Measurements from ENCODE around the gene LIG1. TPM values are rescaled to one million over a fixed set of nuclear protein-coding genes. Genes with fewer than 3 reads are reported as not detected.
"Not testable (repeated sequence)": the region's sequence is repeated elsewhere in the genome, so short reads cannot be mapped to it uniquely, and the experiment has no call there.

Gene LIG1
- total RNA-seq, 3 donors from 2014 or later (not counting 1 experiment from before 2014, with no cell fraction given) = 45.4 to 65.2 (median 57.2) TPM

DNA sequence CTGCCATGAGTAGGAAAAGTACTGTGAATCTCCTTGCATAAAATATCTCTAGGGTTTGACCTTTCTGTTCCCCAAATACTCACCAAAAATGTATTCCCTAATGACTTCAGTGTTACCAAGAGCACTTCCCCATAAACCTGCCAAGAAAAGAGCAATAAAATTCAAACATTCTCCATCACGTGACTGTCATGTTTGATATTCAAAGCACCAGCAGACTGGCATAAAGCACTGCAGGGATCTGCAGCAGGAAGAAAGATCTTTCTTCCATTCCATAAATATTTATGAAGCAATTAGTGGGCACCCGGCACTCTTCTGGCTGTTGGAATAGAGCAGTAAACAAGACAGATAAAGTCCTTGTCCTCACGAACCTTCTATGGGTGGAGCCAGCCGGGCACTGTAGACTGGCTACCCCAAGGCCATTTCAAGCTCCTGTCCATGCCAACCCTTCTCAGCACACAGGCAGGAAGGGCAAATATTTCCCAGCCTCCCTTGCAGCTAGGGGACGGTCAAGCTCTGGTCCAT is 79.8 kb downstream of the LIG1 start:
- Mint-ChIP-seq H3K36me3 (no peaks in the 10 kb centered on the region), H3K27ac (no peak overlapping the region), H3K4me3 (no peak overlapping the region), H3K27me3 (ENCODE audit: low read depth in 2 of 2) (peaks cover 7 to 11% of the 10 kb centered on the region in 2 donors), H3K9me3 (peaks cover 0 to 5% of the 10 kb centered on the region in 2 donors), H3K4me1 (no peaks in the 10 kb centered on the region)
- Histone ChIP-seq H3K27ac (ENCODE audit: low read length) (no peak overlapping the region), H3K27me3 (ENCODE audit: control insufficient read depth, insufficient read depth, low read length) (no peaks in the 10 kb centered on the region), H3K9me3 (ENCODE audit: control insufficient read depth, insufficient read depth, low read length) (no peaks in the 10 kb centered on the region), H3K4me1 (ENCODE audit: control insufficient read depth, insufficient read depth, low read length) (no peaks in the 10 kb centered on the region), H3K4me3 (ENCODE audit: low read length) (no peak overlapping the region), H3K36me3 (ENCODE audit: control insufficient read depth, insufficient read depth, low read length) (no peaks in the 10 kb centered on the region)
- intact Hi-C loops (cut with micrococcal nuclease) = no loop called here
- ATAC-seq (no peak), DNase-seq (no peak)
- 75% methylated on average over 5 of the region's 5 CpGs for WGBS (ENCODE audit: insufficient coverage)
- TF ChIP-seq, protein P1, sequence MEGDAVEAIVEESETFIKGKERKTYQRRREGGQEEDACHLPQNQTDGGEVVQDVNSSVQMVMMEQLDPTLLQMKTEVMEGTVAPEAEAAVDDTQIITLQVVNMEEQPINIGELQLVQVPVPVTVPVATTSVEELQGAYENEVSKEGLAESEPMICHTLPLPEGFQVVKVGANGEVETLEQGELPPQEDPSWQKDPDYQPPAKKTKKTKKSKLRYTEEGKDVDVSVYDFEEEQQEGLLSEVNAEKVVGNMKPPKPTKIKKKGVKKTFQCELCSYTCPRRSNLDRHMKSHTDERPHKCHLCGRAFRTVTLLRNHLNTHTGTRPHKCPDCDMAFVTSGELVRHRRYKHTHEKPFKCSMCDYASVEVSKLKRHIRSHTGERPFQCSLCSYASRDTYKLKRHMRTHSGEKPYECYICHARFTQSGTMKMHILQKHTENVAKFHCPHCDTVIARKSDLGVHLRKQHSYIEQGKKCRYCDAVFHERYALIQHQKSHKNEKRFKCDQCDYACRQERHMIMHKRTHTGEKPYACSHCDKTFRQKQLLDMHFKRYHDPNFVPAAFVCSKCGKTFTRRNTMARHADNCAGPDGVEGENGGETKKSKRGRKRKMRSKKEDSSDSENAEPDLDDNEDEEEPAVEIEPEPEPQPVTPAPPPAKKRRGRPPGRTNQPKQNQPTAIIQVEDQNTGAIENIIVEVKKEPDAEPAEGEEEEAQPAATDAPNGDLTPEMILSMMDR (IDR thresholded peaks at IDR 0.05) = no peak

DNA sequence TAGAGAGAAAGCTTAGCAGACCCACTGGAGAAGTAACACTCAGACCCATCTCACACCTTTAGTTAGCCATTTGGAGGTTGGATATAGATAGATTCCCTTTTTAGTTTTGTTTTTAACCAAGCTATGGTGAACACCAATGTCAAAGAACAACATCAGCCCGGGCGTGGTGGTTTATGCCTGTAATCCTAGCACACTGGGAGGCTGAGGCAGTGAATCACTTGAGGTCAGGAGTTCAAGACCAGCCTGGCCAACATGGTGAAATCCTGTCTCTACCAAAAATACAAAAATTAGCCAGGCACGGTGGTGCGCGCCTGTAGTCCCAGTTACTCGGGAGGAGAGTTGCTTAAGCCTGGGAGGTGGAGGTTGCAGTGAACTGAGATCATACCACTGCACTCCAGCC is 81.2 kb downstream of the LIG1 start:
- H3K4me3 Mint-ChIP-seq; H3K27me3 ChIP-seq (ENCODE audit: control insufficient read depth, insufficient read depth, low read length); H3K27me3 Mint-ChIP-seq (ENCODE audit: low read depth in 2 of 2); H3K27ac Mint-ChIP-seq; H3K27ac ChIP-seq (ENCODE audit: low read length); DNase-seq; ATAC-seq; H3K4me1 ChIP-seq (ENCODE audit: control insufficient read depth, insufficient read depth, low read length); H3K4me1 Mint-ChIP-seq; H3K36me3 Mint-ChIP-seq; H3K9me3 Mint-ChIP-seq; H3K9me3 ChIP-seq (ENCODE audit: control insufficient read depth, insufficient read depth, low read length); H3K36me3 ChIP-seq (ENCODE audit: control insufficient read depth, insufficient read depth, low read length); H3K4me3 ChIP-seq (ENCODE audit: low read length); intact Hi-C loops (cut with micrococcal nuclease): not testable (repeated sequence)
- 83% methylated on average over 5 of the region's 6 CpGs for WGBS (ENCODE audit: insufficient coverage)

DNA sequence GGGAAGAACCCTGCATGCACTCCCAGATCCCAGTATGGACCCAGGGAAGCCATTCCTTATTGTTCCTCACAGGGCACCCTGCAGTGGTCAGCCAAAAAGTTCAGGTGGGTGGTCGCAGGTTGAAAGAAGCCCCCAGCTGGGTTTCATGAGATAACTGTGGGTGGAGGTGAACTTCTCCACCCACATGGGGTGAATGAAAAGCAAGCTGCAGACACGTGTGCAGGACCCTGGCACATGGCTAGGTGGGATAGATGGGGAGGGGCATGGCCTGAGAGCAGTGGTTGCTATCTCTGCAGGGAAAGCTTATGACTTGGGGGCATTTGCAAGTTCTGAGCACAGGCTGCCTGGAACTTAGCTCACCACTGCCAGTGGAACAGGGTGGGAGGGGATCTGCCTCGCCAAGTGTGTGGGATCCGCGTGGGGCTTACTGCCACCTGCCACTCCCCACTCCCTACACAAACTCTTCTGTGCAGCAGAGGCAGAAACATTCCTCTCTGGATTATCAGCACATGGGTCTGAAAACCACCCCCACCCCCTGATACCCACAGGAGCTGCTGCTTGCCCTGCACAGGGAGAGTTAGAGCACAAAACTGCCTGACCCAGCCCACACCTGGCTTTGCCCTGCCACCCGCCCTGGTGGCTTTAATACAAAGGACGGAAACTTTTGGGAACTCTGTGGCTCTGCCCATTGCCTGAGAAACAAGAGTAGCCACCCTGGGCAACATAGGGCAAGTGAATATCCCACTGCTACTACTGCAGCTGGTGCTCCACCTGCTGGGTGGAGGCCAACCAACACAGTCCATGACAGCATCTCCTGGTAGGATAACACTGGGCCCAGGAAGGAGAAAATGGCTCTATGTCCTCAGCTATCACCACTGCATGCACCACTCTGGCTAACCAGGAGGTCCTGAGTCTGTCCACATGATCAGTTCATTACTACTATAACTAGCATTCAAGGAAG is 84.0 kb downstream of the LIG1 start:
- Histone ChIP-seq H3K27me3 (ENCODE audit: control insufficient read depth, insufficient read depth, low read length) (no peaks in the 10 kb centered on the region), H3K4me3 (ENCODE audit: low read length) (no peak overlapping the region), H3K27ac (ENCODE audit: low read length) (no peak overlapping the region), H3K9me3 (ENCODE audit: control insufficient read depth, insufficient read depth, low read length) (no peaks in the 10 kb centered on the region), H3K36me3 (ENCODE audit: control insufficient read depth, insufficient read depth, low read length) (no peaks in the 10 kb centered on the region), H3K4me1 (ENCODE audit: control insufficient read depth, insufficient read depth, low read length) (no peaks in the 10 kb centered on the region)
- no peaks in the 10 kb centered on the region for H3K9me3 Mint-ChIP-seq
- H3K4me3 Mint-ChIP-seq = no peak overlapping the region
- ATAC-seq (no peak), DNase-seq (no peak)
- TF ChIP-seq, protein P1 (IDR thresholded peaks at IDR 0.05) = no peak
- no peak overlapping the region for H3K27ac Mint-ChIP-seq
- no peaks in the 10 kb centered on the region for H3K36me3 Mint-ChIP-seq
- intact Hi-C loops (cut with micrococcal nuclease) = no loop called here
- H3K4me1 Mint-ChIP-seq = no peaks in the 10 kb centered on the region
- WGBS (ENCODE audit: insufficient coverage) = 92% methylated on average over 7 of the region's 7 CpGs
- peaks cover 7% of the 10 kb centered on the region in 2 donors for H3K27me3 Mint-ChIP-seq (ENCODE audit: low read depth in 2 of 2)

DNA sequence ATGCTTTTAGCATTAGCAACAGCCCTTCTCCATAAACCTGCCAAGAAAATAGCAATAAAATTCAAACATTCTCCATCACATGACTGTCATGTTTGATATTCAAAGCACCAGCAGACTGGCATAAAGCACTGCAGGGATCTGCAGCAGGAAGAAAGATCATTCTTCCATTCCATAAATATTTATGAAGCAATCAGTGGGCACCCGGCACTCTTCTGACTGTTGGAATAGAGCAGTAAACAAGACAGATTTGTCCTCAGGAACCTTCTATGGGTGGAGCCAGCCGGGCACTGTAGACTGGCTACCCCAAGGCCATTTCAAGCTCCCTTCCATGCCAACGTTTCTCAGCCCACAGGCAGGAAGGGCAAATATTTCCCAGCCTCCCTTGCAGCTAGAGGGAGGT is 85.1 kb downstream of the LIG1 start:
- Mint-ChIP-seq H3K9me3 (no peaks in the 10 kb centered on the region), H3K36me3 (no peaks in the 10 kb centered on the region), H3K27me3 (ENCODE audit: low read depth in 2 of 2) (peaks cover 5 to 9% of the 10 kb centered on the region in 2 donors), H3K4me3 (no peak overlapping the region), H3K27ac (no peak overlapping the region), H3K4me1 (no peaks in the 10 kb centered on the region)
- TF ChIP-seq, protein P1 (IDR thresholded peaks at IDR 0.05) = no peak
- Histone ChIP-seq H3K4me1 (ENCODE audit: control insufficient read depth, insufficient read depth, low read length) (no peaks in the 10 kb centered on the region), H3K36me3 (ENCODE audit: control insufficient read depth, insufficient read depth, low read length) (no peaks in the 10 kb centered on the region), H3K9me3 (ENCODE audit: control insufficient read depth, insufficient read depth, low read length) (no peaks in the 10 kb centered on the region), H3K4me3 (ENCODE audit: low read length) (no peak overlapping the region), H3K27me3 (ENCODE audit: control insufficient read depth, insufficient read depth, low read length) (no peaks in the 10 kb centered on the region), H3K27ac (ENCODE audit: low read length) (no peak overlapping the region)
- ATAC-seq = no peak
- intact Hi-C loops (cut with micrococcal nuclease) = no loop called here
- no peak for DNase-seq
- 51% methylated on average over 3 of the region's 3 CpGs for WGBS (ENCODE audit: insufficient coverage)

Data from natural killer cell (primary cell).